MM.1S (cell line): ENCODE measurements around the gene SLC8A1.

Source experiments
- DNase-seq: peaks from one replicate; pipeline ENCODE4 v3.0.0-alpha.2; 2015
- H2AFZ ChIP-seq: fragments of 300-600 bp; sonication (generic); 2 replicates; pipeline ENCODE4 v1.6.0; 2016; ENCODE audit warnings: antibody characterized with exemption, low read length
- H3F3A ChIP-seq: fragments of 300-600 bp; sonication (generic); 2 replicates; pipeline ENCODE4 v1.6.1; 2016; ENCODE audit warnings: mild to moderate bottlenecking, antibody characterized with exemption, low read length, moderate library complexity, mixed read lengths; ENCODE audit not compliant: insufficient read depth
- H3K27ac ChIP-seq: fragments of 300-600 bp; sonication (generic); 2 replicates; pipeline ENCODE4 v1.5.1; 2016; ENCODE audit warnings: mild to moderate bottlenecking, low read length
- H3K27me3 ChIP-seq: fragments of 300-600 bp; sonication (generic); replicated peaks from 2 replicates; pipeline ENCODE4 v1.6.0; 2016; ENCODE audit warnings: low read length; ENCODE audit not compliant: insufficient read depth
- H3K36me3 ChIP-seq: fragments of 300-600 bp; sonication (generic); replicated peaks from 2 replicates; pipeline ENCODE4 v1.6.1; 2016; ENCODE audit warnings: mild to moderate bottlenecking, low read length, mixed read lengths; ENCODE audit not compliant: insufficient read depth
- H3K4me1 ChIP-seq: fragments of 300-600 bp; sonication (generic); 2 replicates; pipeline ENCODE4 v1.6.1; 2016; ENCODE audit warnings: low read length, mixed read lengths
- H3K4me2 ChIP-seq: fragments of 300-600 bp; sonication (generic); 2 replicates; pipeline ENCODE4 v1.6.0; 2016; ENCODE audit warnings: low read depth, low read length
- H3K4me3 ChIP-seq: fragments of 300-600 bp; sonication (generic); 2 replicates; pipeline ENCODE4 v1.5.1; 2016; ENCODE audit warnings: low read length, mixed read lengths
- H3K79me2 ChIP-seq: fragments of 300-600 bp; sonication (generic); 2 replicates; pipeline ENCODE4 v1.6.1; 2016; ENCODE audit warnings: mixed run types, low read length, mixed read lengths
- H3K9ac ChIP-seq: fragments of 300-600 bp; sonication (generic); 2 replicates; pipeline ENCODE4 v1.6.1; 2016; ENCODE audit warnings: low read length, mixed read lengths
- H3K9me2 ChIP-seq: fragments of 300-600 bp; sonication (generic); replicated peaks from 2 replicates; pipeline ENCODE4 v1.6.1; 2016; ENCODE audit warnings: mild to moderate bottlenecking, low read length, mixed read lengths; ENCODE audit not compliant: insufficient read depth
- H3K9me3 ChIP-seq: fragments of 300-600 bp; sonication (generic); replicated peaks from 2 replicates; pipeline ENCODE4 v1.6.1; 2016; ENCODE audit warnings: mild to moderate bottlenecking, low read length, mixed read lengths; ENCODE audit not compliant: insufficient read depth
- H4K20me1 ChIP-seq: fragments of 300-600 bp; sonication (generic); 2 replicates; pipeline ENCODE4 v1.6.1; 2016; ENCODE audit warnings: mild to moderate bottlenecking, low read length, moderate library complexity, mixed read lengths; ENCODE audit not compliant: insufficient read depth
- CTCF ChIP-seq: fragments of 300-600 bp; sonication (generic); IDR thresholded peaks from 2 replicates; pipeline ENCODE4 v1.5.1; 2016; ENCODE audit warnings: antibody characterized with exemption, low read length, mixed read lengths
- EZH2 ChIP-seq: fragments of 300-600 bp; sonication (generic); optimal IDR thresholded peaks from 2 replicates; pipeline ENCODE3; 2017; ENCODE audit warnings: low read depth, mild to moderate bottlenecking, antibody characterized with exemption, low read length, mixed read lengths
- EZH2phosphoT487 ChIP-seq: fragments of 300-600 bp; sonication (generic); IDR thresholded peaks from 2 replicates; pipeline ENCODE4 v1.6.1; 2018; ENCODE audit warnings: antibody characterized with exemption, low read length

Gene SLC8A1

GRCh38 chr2:40298026-40298425 lies 153.9 kb downstream of the SLC8A1 start:
- TF ChIP-seq CTCF (no peak), EZH2 (no peak), EZH2phosphoT487 (no peak)
- Histone ChIP-seq H4K20me1 (no peaks in the 10 kb centered on the region), H3K79me2 (no peaks in the 10 kb centered on the region), H3K36me3 (no peaks in the 10 kb centered on the region), H3K27me3 (no peaks in the 10 kb centered on the region), H3K4me3 (no peak overlapping the region), H3F3A (no peaks in the 10 kb centered on the region), H2AFZ (no peak overlapping the region), H3K9me2 (no peaks in the 10 kb centered on the region), H3K9ac (no peak overlapping the region), H3K4me2 (no peak overlapping the region), H3K9me3 (no peaks in the 10 kb centered on the region), H3K27ac (no peak overlapping the region), H3K4me1 (no peaks in the 10 kb centered on the region)
- no peak for DNase-seq

GRCh38 chr2:40292291-40292690 lies 159.6 kb downstream of the SLC8A1 start:
- H4K20me1 ChIP-seq, result no peaks in the 10 kb centered on the region
- no peaks in the 10 kb centered on the region for H3K27me3 ChIP-seq
- peaks cover 12% of the 10 kb centered on the region for H3K4me1 ChIP-seq
- H3K4me3 ChIP-seq, result no peak overlapping the region
- no peaks in the 10 kb centered on the region for H3K36me3 ChIP-seq
- no peak overlapping the region for H3K9ac ChIP-seq
- no peaks in the 10 kb centered on the region for H3K79me2 ChIP-seq
- DNase-seq, result no peak
- no peaks in the 10 kb centered on the region for H3K9me2 ChIP-seq
- H3F3A ChIP-seq, result peaks cover 5% of the 10 kb centered on the region; the same call in 1 of the 2 replicates
- no peak overlapping the region for H3K4me2 ChIP-seq
- TF ChIP-seq CTCF (no peak), EZH2 (no peak), EZH2phosphoT487 (no peak)
- no peak overlapping the region for H2AFZ ChIP-seq
- H3K9me3 ChIP-seq, result no peaks in the 10 kb centered on the region
- H3K27ac ChIP-seq, result no peak overlapping the region

GRCh38 chr2:40289771-40290404 lies 162.0 kb downstream of the SLC8A1 start:
- no peaks in the 10 kb centered on the region for H3K79me2 ChIP-seq
- peaks cover 12% of the 10 kb centered on the region for H3K4me1 ChIP-seq
- no peaks in the 10 kb centered on the region for H3K9me3 ChIP-seq
- TF ChIP-seq CTCF, result no peak
- TF ChIP-seq EZH2, result no peak
- no peak for TF ChIP-seq EZH2phosphoT487
- peak; percentile 66 for DNase-seq
- H3K36me3 ChIP-seq, result no peaks in the 10 kb centered on the region
- no peaks in the 10 kb centered on the region for H4K20me1 ChIP-seq
- peak overlapping the region; percentile 40 for H2AFZ ChIP-seq
- no peaks in the 10 kb centered on the region for H3K27me3 ChIP-seq
- peak overlapping the region; percentile 57 for H3K4me2 ChIP-seq
- H3K27ac ChIP-seq, result no peak overlapping the region; the same call in 1 of the 2 replicates
- peak overlapping the region; percentile 12; the same call in 1 of the 2 replicates for H3K9ac ChIP-seq
- H3K4me3 ChIP-seq, result peak overlapping the region; percentile 44
- no peaks in the 10 kb centered on the region for H3K9me2 ChIP-seq
- peaks cover 5% of the 10 kb centered on the region; the same call in 1 of the 2 replicates for H3F3A ChIP-seq
